Measurements from ENCODE around the gene SLAMF6.
"Not testable (repeated sequence)": the region's sequence is repeated elsewhere in the genome, so short reads cannot be mapped to it uniquely, and the experiment has no call there.

SLAMF6 gene

DNA sequence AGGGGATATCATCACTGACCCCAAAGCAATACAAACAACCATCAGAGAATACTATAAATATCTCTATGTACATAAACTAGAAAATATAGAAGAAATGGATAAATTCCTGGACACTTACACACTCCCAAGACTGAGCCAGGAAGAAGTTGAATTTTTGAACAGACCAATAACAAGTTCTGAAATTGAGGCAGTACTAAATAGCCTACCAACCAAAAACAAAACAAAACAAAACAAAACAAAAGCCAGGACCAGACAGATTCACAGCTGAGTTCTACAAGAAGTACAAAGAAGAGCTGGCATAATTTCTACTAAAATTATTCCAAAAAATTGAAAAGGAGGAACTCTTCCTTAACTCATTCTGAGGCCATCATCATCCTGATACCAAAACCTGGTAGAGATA is 37.8 kb upstream of the SLAMF6 start:
- in situ Hi-C loops (cut with MboI; ENCODE audit: low sequenced_read_pairs, unreplicated experiment), result no loop called here
- no peak for DNase-seq (ENCODE audit: low spot score)
- no peak for TF ChIP-seq CTCF (IDR thresholded peaks at IDR 0.05; ENCODE audit: borderline replicate concordance, control extremely low read depth, extremely low read depth, insufficient read depth, missing control alignments)

GRCh38 chr1:160560045-160560705 is 37.1 kb upstream of the SLAMF6 start:
- no peak for DNase-seq (ENCODE audit: low spot score)
- no peak for TF ChIP-seq CTCF (IDR thresholded peaks at IDR 0.05; ENCODE audit: borderline replicate concordance, control extremely low read depth, extremely low read depth, insufficient read depth, missing control alignments)
- in situ Hi-C loops (cut with MboI; ENCODE audit: low sequenced_read_pairs, unreplicated experiment), result no loop called here

DNA sequence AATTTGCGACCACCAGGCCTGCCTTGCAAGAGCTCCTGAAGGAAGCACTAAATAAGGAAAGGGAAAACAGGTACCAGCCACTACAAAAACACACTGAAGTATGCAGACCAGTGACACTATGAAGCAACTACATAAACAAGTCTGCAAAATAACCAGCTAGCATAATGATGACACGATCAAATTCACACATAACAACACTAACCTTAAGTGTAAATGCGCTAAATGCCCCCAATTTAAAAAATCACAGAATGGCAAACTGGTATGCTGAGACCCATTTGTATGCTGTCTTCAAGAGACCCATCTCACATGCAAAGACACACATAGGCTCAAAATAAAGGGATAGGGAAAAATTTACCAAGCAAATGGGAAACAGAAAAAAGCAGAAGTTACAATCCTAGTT is 36.4 kb upstream of the SLAMF6 start:
- in situ Hi-C loops (cut with MboI; ENCODE audit: low sequenced_read_pairs, unreplicated experiment); DNase-seq (ENCODE audit: low spot score): not testable (repeated sequence)

GRCh38 chr1:160558660-160559380 is 35.8 kb upstream of the SLAMF6 start:
- in situ Hi-C loops (cut with MboI; ENCODE audit: low sequenced_read_pairs, unreplicated experiment), result no loop called here
- TF ChIP-seq CTCF (IDR thresholded peaks at IDR 0.05; ENCODE audit: borderline replicate concordance, control extremely low read depth, extremely low read depth, insufficient read depth, missing control alignments), result no peak
- DNase-seq (ENCODE audit: low spot score), result no peak

- DNase-seq (ENCODE audit: low spot score), result no peak
- TF ChIP-seq CTCF (IDR thresholded peaks at IDR 0.05; ENCODE audit: borderline replicate concordance, control extremely low read depth, extremely low read depth, insufficient read depth, missing control alignments), result no peak
- in situ Hi-C loops (cut with MboI; ENCODE audit: low sequenced_read_pairs, unreplicated experiment), result no loop called here
Measured at GRCh38 chr1:160553778-160554177, 30.7 kb upstream of the SLAMF6 start.

DNA sequence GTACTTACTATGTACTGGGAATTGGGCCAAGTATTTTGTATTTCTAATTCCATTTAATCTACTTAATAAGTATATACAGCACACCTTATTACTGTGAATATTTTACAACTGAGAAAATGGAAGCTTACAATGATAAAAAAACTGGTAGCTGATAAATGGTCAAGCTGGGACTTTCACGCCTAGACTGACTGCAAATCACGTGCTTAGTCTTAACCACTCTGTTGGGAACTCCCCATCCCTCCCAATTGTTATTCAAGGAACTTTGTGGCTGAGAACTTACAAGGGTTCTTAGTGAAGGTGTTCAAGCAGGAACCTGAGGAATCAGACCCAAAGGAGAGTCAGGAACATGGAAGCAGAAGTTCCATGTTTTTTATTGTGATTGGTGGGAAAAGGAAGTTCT is 29.4 kb upstream of the SLAMF6 start:
- no peak for DNase-seq (ENCODE audit: low spot score)
- TF ChIP-seq CTCF (IDR thresholded peaks at IDR 0.05; ENCODE audit: borderline replicate concordance, control extremely low read depth, extremely low read depth, insufficient read depth, missing control alignments), result no peak
- in situ Hi-C loops (cut with MboI; ENCODE audit: low sequenced_read_pairs, unreplicated experiment), result no loop called here

DNA sequence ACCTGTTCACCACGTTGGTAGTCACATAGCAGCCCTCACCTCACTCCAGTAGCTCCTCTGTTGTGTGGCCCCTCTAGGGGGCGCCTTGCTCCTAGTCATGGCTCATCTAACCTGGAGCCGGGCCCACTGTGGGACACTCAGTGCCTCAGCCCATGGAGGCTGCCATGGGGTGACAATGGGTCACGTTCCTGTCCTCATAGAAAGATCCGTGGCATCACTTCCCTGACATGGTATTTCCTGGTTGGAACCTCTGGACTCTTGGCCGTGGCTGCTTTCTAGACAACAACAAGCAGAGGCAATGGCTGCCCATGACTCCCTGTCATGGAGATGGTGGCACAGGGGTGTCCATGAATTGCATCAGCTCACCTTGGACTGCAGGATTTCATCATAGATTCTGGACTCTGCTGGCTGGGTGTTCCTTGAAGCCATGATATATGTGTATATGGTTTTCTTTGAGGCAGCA is 27.5 kb upstream of the SLAMF6 start:
- in situ Hi-C loops (cut with MboI; ENCODE audit: low sequenced_read_pairs, unreplicated experiment), result no loop called here
- peak; percentile 28 for TF ChIP-seq CTCF (IDR thresholded peaks at IDR 0.05; ENCODE audit: borderline replicate concordance, control extremely low read depth, extremely low read depth, insufficient read depth, missing control alignments)
- DNase-seq (ENCODE audit: low spot score), result no peak
